HEK293T (cell line): ENCODE results near the gene PRG2.
"Not testable (repeated sequence)": the region's sequence is repeated elsewhere in the genome, so short reads cannot be mapped to it uniquely, and the experiment has no call there.

Source experiments
- FOXA1 ChIP-seq: fragments of 450-650 bp; IDR thresholded peaks from 2 replicates; pipeline ENCODE4 v1.6.1; 2016; ENCODE audit warnings: mild to moderate bottlenecking
- HDGF ChIP-seq: fragments of 450-650 bp; IDR thresholded peaks from 2 replicates; pipeline ENCODE4 v1.6.1; 2017; ENCODE audit warnings: antibody characterized with exemption, borderline replicate concordance
- L3MBTL2 ChIP-seq: fragments of 450-650 bp; conservative IDR thresholded peaks from 2 replicates; pipeline ENCODE4 v1.6.1; 2016; ENCODE audit warnings: mild to moderate bottlenecking
- SP1 ChIP-seq: fragments of 450-650 bp; IDR thresholded peaks from 2 replicates; pipeline ENCODE4 v1.6.1; 2017
- ZNF384 ChIP-seq: fragments of 450-650 bp; IDR thresholded peaks from 2 replicates; pipeline ENCODE4 v1.6.1; 2016

- not testable (repeated sequence) for TF ChIP-seq L3MBTL2, ZNF384, HDGF, FOXA1, SP1
Observed at GRCh38 chr11:57403003-57403801, 12.8 kb upstream of the PRG2 start.
